ENCODE data around the gene CCDC18. TPM values are rescaled to one million over a fixed set of nuclear protein-coding genes. Genes with fewer than 3 reads are reported as not detected.
"Not testable (repeated sequence)": the region's sequence is repeated elsewhere in the genome, so short reads cannot be mapped to it uniquely, and the experiment has no call there.

Gene CCDC18
- total RNA-seq, 5 donors from 2014 or later (not counting 1 experiment from before 2014, with no cell fraction given) = 7.4 to 10.1 (median 8.8) TPM

DNA sequence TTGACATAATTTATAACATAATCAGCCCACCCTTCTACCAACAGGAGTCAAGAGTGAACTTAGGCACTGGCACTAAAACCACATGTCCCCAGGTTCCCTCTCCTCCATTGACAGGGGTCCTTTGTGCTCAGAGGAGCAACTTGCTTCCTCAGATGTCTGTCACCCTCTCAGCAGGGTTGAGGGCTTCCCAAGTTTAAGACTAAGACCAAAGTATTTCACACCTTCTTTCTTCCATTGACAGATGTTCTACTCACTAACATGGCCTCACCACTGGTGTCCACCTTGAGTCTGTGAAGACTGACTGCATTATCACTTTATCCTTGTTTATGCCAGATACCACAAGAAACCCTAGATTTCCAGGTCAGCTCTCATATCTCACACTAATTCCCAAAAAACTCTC lies 56.5 kb downstream of the CCDC18 start:
- H3K4me1 Mint-ChIP-seq = no peaks in the 10 kb centered on the region
- no peaks in the 10 kb centered on the region for H3K27me3 ChIP-seq (replicated peaks in 1 of 2; ENCODE audit: control insufficient read depth in 2 of 2, extremely low read depth in 1 of 2, insufficient read depth in 2 of 2, low read length in 1 of 2)
- DNase-seq (no peak), ATAC-seq (replicated peaks in 1 of 4) (no peak)
- ChIA-PET POLR2A (no interaction called here), CTCF (no interaction called here)
- peaks cover 0 to 6% (median 2%) of the 10 kb centered on the region in 3 donors for H3K9me3 Mint-ChIP-seq
- no peak overlapping the region for H3K27ac ChIP-seq (ENCODE audit: low read length)
- H3K36me3 Mint-ChIP-seq = peaks cover 66% of the 10 kb centered on the region
- H3K27me3 Mint-ChIP-seq = no peaks in the 10 kb centered on the region
- no peak overlapping the region for H3K4me3 ChIP-seq (ENCODE audit: control insufficient read depth in 1 of 2, extremely low read depth in 1 of 2, low read length in 1 of 2)
- no peaks in the 10 kb centered on the region for H3K4me1 ChIP-seq (ENCODE audit: control insufficient read depth in 1 of 2, extremely low read depth in 1 of 2, insufficient read depth in 2 of 2, low read length in 2 of 2)
- peaks cover 0 to 18% of the 10 kb centered on the region in 2 donors for H3K36me3 ChIP-seq (ENCODE audit: control insufficient read depth in 2 of 2, extremely low read depth in 1 of 2, insufficient read depth in 1 of 2, low read length in 1 of 2)
- no peak overlapping the region for H3K4me3 Mint-ChIP-seq
- H3K27ac Mint-ChIP-seq = no peak overlapping the region
- H3K9me3 ChIP-seq = no peaks in the 10 kb centered on the region

DNA sequence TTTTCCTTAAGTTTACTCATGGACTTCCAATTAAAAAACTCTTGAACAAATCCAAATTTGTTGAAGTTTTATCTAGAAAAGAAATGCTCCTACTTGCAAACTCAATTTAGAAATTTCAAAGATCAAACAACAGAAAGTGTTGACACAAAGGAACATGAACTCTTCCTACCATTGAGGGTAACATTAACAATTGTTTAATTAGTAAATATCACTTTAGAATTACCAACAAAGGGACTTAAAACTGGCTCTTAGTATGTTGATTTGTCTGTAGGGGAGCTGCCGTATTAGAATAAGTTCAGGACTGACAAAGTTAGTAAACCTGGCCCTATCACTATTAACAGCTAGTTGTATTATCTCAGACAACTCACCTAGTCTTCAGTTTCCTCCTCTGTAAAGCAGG lies 57.9 kb downstream of the CCDC18 start:
- Histone ChIP-seq H3K4me3 (ENCODE audit: control insufficient read depth in 1 of 2, extremely low read depth in 1 of 2, low read length in 1 of 2) (no peak overlapping the region), H3K27ac (ENCODE audit: low read length) (no peak overlapping the region), H3K9me3 (no peaks in the 10 kb centered on the region), H3K27me3 (replicated peaks in 1 of 2; ENCODE audit: control insufficient read depth in 2 of 2, extremely low read depth in 1 of 2, insufficient read depth in 2 of 2, low read length in 1 of 2) (no peaks in the 10 kb centered on the region), H3K4me1 (ENCODE audit: control insufficient read depth in 1 of 2, extremely low read depth in 1 of 2, insufficient read depth in 2 of 2, low read length in 2 of 2) (no peaks in the 10 kb centered on the region), H3K36me3 (ENCODE audit: control insufficient read depth in 2 of 2, extremely low read depth in 1 of 2, insufficient read depth in 1 of 2, low read length in 1 of 2) (peaks cover 4 to 20% of the 10 kb centered on the region in 2 donors)
- ChIA-PET CTCF (no interaction called here), POLR2A (no interaction called here)
- Mint-ChIP-seq H3K4me1 (no peaks in the 10 kb centered on the region), H3K27ac (no peak overlapping the region), H3K27me3 (no peaks in the 10 kb centered on the region), H3K9me3 (peaks cover under 1 to 15% (median 14%) of the 10 kb centered on the region in 3 donors), H3K36me3 (peaks cover 73% of the 10 kb centered on the region), H3K4me3 (no peak overlapping the region)
- DNase-seq (no peak), ATAC-seq (replicated peaks in 1 of 4) (no peak)
- no CpG with 5 or more reads among the region's 1 CpG for WGBS (ENCODE audit: insufficient coverage)

DNA sequence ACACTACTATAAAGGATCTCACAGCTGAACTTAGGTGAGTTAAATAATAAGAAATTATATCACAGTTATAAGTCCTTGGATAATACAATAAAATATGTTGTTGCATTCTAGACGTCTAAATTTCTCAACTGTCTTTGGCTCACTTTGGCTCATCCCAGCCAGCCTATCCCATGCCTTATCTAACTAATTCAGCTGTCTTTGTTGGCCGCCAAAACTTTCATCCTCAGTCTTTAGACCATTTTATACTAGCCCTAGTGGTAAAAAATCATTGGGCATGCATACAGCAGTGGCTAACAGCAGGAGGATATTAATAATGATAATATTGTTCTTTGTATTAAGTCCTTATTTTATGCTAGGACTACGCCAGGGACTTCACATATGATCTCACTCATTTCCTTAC lies 59.3 kb downstream of the CCDC18 start:
- Mint-ChIP-seq H3K4me1 (no peaks in the 10 kb centered on the region), H3K36me3 (peaks cover 74% of the 10 kb centered on the region), H3K27me3 (no peaks in the 10 kb centered on the region), H3K9me3 (peaks cover 9 to 24% (median 21%) of the 10 kb centered on the region in 3 donors), H3K4me3 (no peak overlapping the region), H3K27ac (no peak overlapping the region)
- Histone ChIP-seq H3K9me3 (no peaks in the 10 kb centered on the region), H3K27me3 (replicated peaks in 1 of 2; ENCODE audit: control insufficient read depth in 2 of 2, extremely low read depth in 1 of 2, insufficient read depth in 2 of 2, low read length in 1 of 2) (no peaks in the 10 kb centered on the region), H3K27ac (ENCODE audit: low read length) (no peak overlapping the region), H3K36me3 (ENCODE audit: control insufficient read depth in 2 of 2, extremely low read depth in 1 of 2, insufficient read depth in 1 of 2, low read length in 1 of 2) (peaks cover 4 to 17% of the 10 kb centered on the region in 2 donors), H3K4me3 (ENCODE audit: control insufficient read depth in 1 of 2, extremely low read depth in 1 of 2, low read length in 1 of 2) (no peak overlapping the region), H3K4me1 (ENCODE audit: control insufficient read depth in 1 of 2, extremely low read depth in 1 of 2, insufficient read depth in 2 of 2, low read length in 2 of 2) (no peaks in the 10 kb centered on the region)
- no peak for DNase-seq
- no peak for ATAC-seq (replicated peaks in 1 of 4)
- ChIA-PET CTCF (no interaction called here), POLR2A (interaction anchor here in 1 of 2 donors (0.6 kb wide), 1 partner anchor 30 kb away, joined by 5 read pairs; no protein-coding TSS in a partner anchor)
- no CpG with 5 or more reads among the region's 3 CpGs for WGBS (ENCODE audit: insufficient coverage)

DNA sequence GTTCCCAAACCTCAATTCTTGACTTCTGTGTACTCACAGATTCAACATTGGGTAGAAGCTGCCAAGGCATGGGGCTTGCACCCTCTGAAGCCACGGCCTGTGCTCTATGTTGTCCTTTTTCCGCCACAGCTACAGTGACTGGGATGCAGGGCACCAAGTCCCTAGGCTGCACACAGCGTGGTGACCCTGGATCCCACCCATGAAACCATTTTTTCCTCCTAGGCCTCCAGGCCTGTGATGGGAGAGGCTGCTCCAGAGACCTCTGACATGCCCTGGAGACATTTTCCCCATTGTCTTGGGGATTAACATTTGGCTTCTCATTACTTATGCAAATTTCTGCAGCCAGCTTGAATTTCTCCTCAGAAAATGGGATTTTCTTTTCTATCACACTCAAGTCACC lies 62.7 kb downstream of the CCDC18 start:
- peaks cover 9 to 24% (median 21%) of the 10 kb centered on the region in 3 donors for H3K9me3 Mint-ChIP-seq
- H3K27me3 ChIP-seq (replicated peaks in 1 of 2; ENCODE audit: control insufficient read depth in 2 of 2, extremely low read depth in 1 of 2, insufficient read depth in 2 of 2, low read length in 1 of 2); ATAC-seq (replicated peaks in 1 of 4); H3K27me3 Mint-ChIP-seq; H3K4me1 Mint-ChIP-seq; H3K9me3 ChIP-seq; DNase-seq; H3K4me3 Mint-ChIP-seq; H3K27ac Mint-ChIP-seq; H3K4me3 ChIP-seq (ENCODE audit: control insufficient read depth in 1 of 2, extremely low read depth in 1 of 2, low read length in 1 of 2); POLR2A ChIA-PET; H3K27ac ChIP-seq (ENCODE audit: low read length); CTCF ChIA-PET; H3K4me1 ChIP-seq (ENCODE audit: control insufficient read depth in 1 of 2, extremely low read depth in 1 of 2, insufficient read depth in 2 of 2, low read length in 2 of 2): not testable (repeated sequence)
- peaks cover 65% of the 10 kb centered on the region for H3K36me3 Mint-ChIP-seq
- H3K36me3 ChIP-seq (ENCODE audit: control insufficient read depth in 2 of 2, extremely low read depth in 1 of 2, insufficient read depth in 1 of 2, low read length in 1 of 2) = peaks cover 4 to 13% of the 10 kb centered on the region in 2 donors
- WGBS (ENCODE audit: insufficient coverage) = 100% methylated on average over 2 of the region's 3 CpGs

DNA sequence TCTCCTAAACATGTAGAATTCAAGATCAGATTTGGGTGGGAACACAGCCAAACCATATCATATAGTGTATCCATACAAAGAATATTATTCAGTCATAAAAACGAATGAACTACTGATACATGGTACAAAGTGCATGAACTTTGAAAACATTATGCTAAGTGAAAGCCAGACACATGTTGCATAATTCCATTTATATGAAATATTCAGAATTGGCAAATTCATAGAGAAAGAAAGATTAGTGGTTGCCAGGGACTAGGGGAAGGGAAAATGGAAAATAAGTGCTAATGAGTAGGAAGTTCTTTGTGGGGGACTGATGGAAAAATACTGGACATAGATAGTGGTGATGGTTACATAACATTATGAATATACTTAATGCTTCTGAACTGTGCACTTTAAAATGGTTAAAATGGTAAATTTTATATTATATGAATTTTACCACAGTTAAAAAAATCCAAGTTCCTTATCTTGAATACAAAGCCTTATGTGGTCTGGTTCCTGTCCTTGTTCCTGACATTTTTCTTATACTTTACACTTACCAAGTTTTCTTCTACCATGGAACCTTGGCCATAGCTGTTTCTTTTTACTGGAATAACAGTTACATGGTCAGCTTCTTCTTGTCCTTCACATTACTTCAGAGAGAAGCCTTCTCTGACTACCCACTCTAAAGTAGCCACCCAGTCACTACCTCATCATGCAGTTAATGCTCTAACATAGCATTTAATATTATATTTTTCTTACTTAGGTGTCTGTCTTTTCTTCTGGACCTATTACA lies 64.0 kb downstream of the CCDC18 start:
- H3K9me3 ChIP-seq = no peaks in the 10 kb centered on the region
- Mint-ChIP-seq H3K36me3 (peaks cover 68% of the 10 kb centered on the region), H3K27me3 (no peaks in the 10 kb centered on the region), H3K4me1 (no peaks in the 10 kb centered on the region), H3K27ac (no peak overlapping the region), H3K4me3 (no peak overlapping the region), H3K9me3 (peaks cover 9 to 24% (median 21%) of the 10 kb centered on the region in 3 donors)
- POLR2A ChIA-PET = no interaction called here
- DNase-seq (no peak), ATAC-seq (replicated peaks in 1 of 4) (no peak)
- no peaks in the 10 kb centered on the region for H3K4me1 ChIP-seq (ENCODE audit: control insufficient read depth in 1 of 2, extremely low read depth in 1 of 2, insufficient read depth in 2 of 2, low read length in 2 of 2)
- no peak overlapping the region for H3K27ac ChIP-seq (ENCODE audit: low read length)
- peaks cover 4 to 13% of the 10 kb centered on the region in 2 donors for H3K36me3 ChIP-seq (ENCODE audit: control insufficient read depth in 2 of 2, extremely low read depth in 1 of 2, insufficient read depth in 1 of 2, low read length in 1 of 2)
- no peak overlapping the region for H3K4me3 ChIP-seq (ENCODE audit: control insufficient read depth in 1 of 2, extremely low read depth in 1 of 2, low read length in 1 of 2)
- H3K27me3 ChIP-seq (replicated peaks in 1 of 2; ENCODE audit: control insufficient read depth in 2 of 2, extremely low read depth in 1 of 2, insufficient read depth in 2 of 2, low read length in 1 of 2) = no peaks in the 10 kb centered on the region
- CTCF ChIA-PET = no interaction called here
- WGBS (ENCODE audit: insufficient coverage) = no CpG with 5 or more reads among the region's 1 CpG

DNA sequence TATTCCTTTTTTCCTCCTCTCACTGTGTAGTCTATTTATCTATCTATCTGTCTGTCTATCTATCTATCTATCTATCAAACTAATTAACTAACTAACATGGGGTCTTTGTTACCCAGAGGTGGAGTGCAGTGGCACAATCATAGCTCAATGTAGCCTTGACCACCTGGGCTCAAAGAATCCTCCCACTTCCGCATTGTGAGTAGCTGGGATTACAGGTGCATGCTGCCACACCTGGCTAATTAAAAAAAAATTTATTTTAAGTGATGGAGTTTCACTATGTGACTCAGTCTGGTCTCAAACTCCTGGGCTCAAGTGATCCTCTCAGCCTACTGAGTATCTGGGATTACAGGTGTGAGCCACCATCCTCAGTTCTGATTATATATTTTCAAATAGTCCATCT lies 71.4 kb downstream of the CCDC18 start:
- no CpG with 5 or more reads among the region's 1 CpG for WGBS (ENCODE audit: insufficient coverage)
- ATAC-seq (replicated peaks in 1 of 4) (no peak), DNase-seq (no peak)
- H3K27me3 ChIP-seq (replicated peaks in 1 of 2; ENCODE audit: control insufficient read depth in 2 of 2, extremely low read depth in 1 of 2, insufficient read depth in 2 of 2, low read length in 1 of 2) = no peaks in the 10 kb centered on the region
- Mint-ChIP-seq H3K4me1 (no peaks in the 10 kb centered on the region), H3K36me3 (peaks cover 64% of the 10 kb centered on the region), H3K9me3 (peaks cover 4 to 16% (median 10%) of the 10 kb centered on the region in 3 donors), H3K27ac (no peak overlapping the region), H3K4me3 (no peak overlapping the region), H3K27me3 (no peaks in the 10 kb centered on the region)
- CTCF ChIA-PET = interaction anchor here in 1 of 2 donors (0.6 kb wide), 3 partner anchors 232 to 470 kb away, joined by 3 to 7 read pairs (median 3); no protein-coding TSS in a partner anchor
- no peaks in the 10 kb centered on the region for H3K4me1 ChIP-seq (ENCODE audit: control insufficient read depth in 1 of 2, extremely low read depth in 1 of 2, insufficient read depth in 2 of 2, low read length in 2 of 2)
- no peaks in the 10 kb centered on the region for H3K9me3 ChIP-seq
- POLR2A ChIA-PET = interaction anchor here in 1 of 2 donors (0.6 kb wide), 1 partner anchor 54 kb away, joined by 4 read pairs; no protein-coding TSS in a partner anchor
- no peak overlapping the region for H3K4me3 ChIP-seq (ENCODE audit: control insufficient read depth in 1 of 2, extremely low read depth in 1 of 2, low read length in 1 of 2)
- no peak overlapping the region for H3K27ac ChIP-seq (ENCODE audit: low read length)
- H3K36me3 ChIP-seq (ENCODE audit: control insufficient read depth in 2 of 2, extremely low read depth in 1 of 2, insufficient read depth in 1 of 2, low read length in 1 of 2) = peaks cover 0 to 7% of the 10 kb centered on the region in 2 donors

Data from T-cell (primary cell).